GM20431 (cell line): ENCODE results near the gene HLA-DRB1.
"Not testable (repeated sequence)": the region's sequence is repeated elsewhere in the genome, so short reads cannot be mapped to it uniquely, and the experiment has no call there.

Source experiments
- in situ Hi-C: fragments of 300-500 bp; cut with MseI, MboI; formaldehyde crosslinking; loops from one replicate; pipeline ENCODE4 v1.15.0; 2020; ENCODE audit warnings: low sequenced_read_pairs; ENCODE audit not compliant: unreplicated experiment

The HLA-DRB1 gene

GRCh38 chr6:32609731-32610640 lies 20.3 kb upstream of the HLA-DRB1 start:
- in situ Hi-C loops, result no loop called here

- in situ Hi-C loops, result no loop called here
Observed at GRCh38 chr6:32609391-32609730, 19.7 kb upstream of the HLA-DRB1 start.

GRCh38 chr6:32608362-32608761 lies 18.7 kb upstream of the HLA-DRB1 start:
- in situ Hi-C loops, result no loop called here

- in situ Hi-C loops, result no loop called here
Observed at GRCh38 chr6:32607988-32608298, 18.3 kb upstream of the HLA-DRB1 start.

- in situ Hi-C loops, result no loop called here
Observed at GRCh38 chr6:32607263-32607987, 17.8 kb upstream of the HLA-DRB1 start.

GRCh38 chr6:32604434-32604877 lies 14.8 kb upstream of the HLA-DRB1 start:
- in situ Hi-C loops, result no loop called here

GRCh38 chr6:32603888-32604287 lies 14.2 kb upstream of the HLA-DRB1 start:
- in situ Hi-C loops, result no loop called here

GRCh38 chr6:32603222-32603621 lies 13.6 kb upstream of the HLA-DRB1 start:
- in situ Hi-C loops, result no loop called here

GRCh38 chr6:32602383-32602782 lies 12.7 kb upstream of the HLA-DRB1 start:
- in situ Hi-C loops, result no loop called here

- in situ Hi-C loops, result no loop called here
Observed at GRCh38 chr6:32597024-32597423, 7.4 kb upstream of the HLA-DRB1 start.

GRCh38 chr6:32590713-32591112 lies 1.1 kb upstream of the HLA-DRB1 start:
- in situ Hi-C loops, result not testable (repeated sequence)

- in situ Hi-C loops, result loop anchor here (10.0 kb wide), 1 partner anchor 63 kb away; no protein-coding TSS in a partner anchor
Observed at GRCh38 chr6:32588156-32588555, 1.5 kb downstream of the HLA-DRB1 start.

GRCh38 chr6:32583527-32583898 lies 6.1 kb downstream of the HLA-DRB1 start:
- in situ Hi-C loops, result loop anchor here (10.0 kb wide), 1 partner anchor 59 kb away; no protein-coding TSS in a partner anchor

- in situ Hi-C loops, result loop anchor here (10.0 kb wide), 1 partner anchor 57 kb away; no protein-coding TSS in a partner anchor
Observed at GRCh38 chr6:32581315-32582095, 8.1 kb downstream of the HLA-DRB1 start.

- in situ Hi-C loops, result loop anchor here (10.0 kb wide), 1 partner anchor 56 kb away; no protein-coding TSS in a partner anchor
Observed at GRCh38 chr6:32580593-32580992, 9.1 kb downstream of the HLA-DRB1 start.

- in situ Hi-C loops, result no loop called here
Observed at GRCh38 chr6:32578962-32579361, 10.7 kb downstream of the HLA-DRB1 start.

- in situ Hi-C loops, result not testable (repeated sequence)
Observed at GRCh38 chr6:32577493-32577892, 12.2 kb downstream of the HLA-DRB1 start.

GRCh38 chr6:32576250-32576649 lies 13.4 kb downstream of the HLA-DRB1 start:
- in situ Hi-C loops, result no loop called here

GRCh38 chr6:32570363-32570905 lies 19.2 kb downstream of the HLA-DRB1 start:
- in situ Hi-C loops, result no loop called here

- in situ Hi-C loops, result no loop called here
Observed at GRCh38 chr6:32568561-32568960, 21.1 kb downstream of the HLA-DRB1 start.
